HEK293T (cell line): ENCODE data around the gene POU6F1.

ENCODE experiments used
- ARNT ChIP-seq: fragments of 450-650 bp; IDR thresholded peaks from 2 replicates; pipeline ENCODE4 v1.6.1; 2017; ENCODE audit warnings: mild to moderate bottlenecking
- FOXK2 ChIP-seq: fragments of 450-650 bp; IDR thresholded peaks from 2 replicates; pipeline ENCODE4 v1.6.1; 2016; ENCODE audit warnings: mild to moderate bottlenecking
- ZNF384 ChIP-seq: fragments of 450-650 bp; IDR thresholded peaks from 2 replicates; pipeline ENCODE4 v1.6.1; 2016

GRCh38 chr12:51238510-51239334 is 20.9 kb upstream of the POU6F1 start, which contains the start of gene DAZAP2:
- TF ChIP-seq ARNT (no peak), FOXK2 (no peak), ZNF384 (no peak)
